Kidney (tissue), 14 donors: ENCODE data around the gene OR2T11. TPM values are rescaled to one million over a fixed set of nuclear protein-coding genes. Genes with fewer than 3 reads are reported as not detected.

ENCODE experiments used
- DNase-seq, 5 donors: peaks; one replicate each; pipeline ENCODE4 v3.0.0-alpha.2; 2013 to 2020
- FAIRE-seq: peaks from 2 replicates; lab custom pipeline; 2012; peaks lifted over from hg19 to GRCh38; lab: Jason Lieb, UNC
- H3K27ac ChIP-seq, 2 donors: one replicate each; pipeline ENCODE4 v1.7.0; 2013; ENCODE audit warnings: low read depth in 2 of 2, low read length in 2 of 2, inconsistent platforms in 1 of 2
- H3K27me3 ChIP-seq: one replicate; pipeline ENCODE4 v1.7.1; 2013; ENCODE audit warnings: low read length, inconsistent platforms; ENCODE audit not compliant: control insufficient read depth, insufficient read depth
- H3K36me3 ChIP-seq, 3 donors: one replicate each; pipeline versions ENCODE4 v1.7.0 to v1.7.1; 2013; ENCODE audit warnings: low read length in 3 of 3, control low read depth in 1 of 3, inconsistent platforms in 1 of 3; ENCODE audit not compliant: insufficient read depth in 3 of 3, control insufficient read depth in 2 of 3
- H3K4me1 ChIP-seq, 3 donors: one replicate each; pipeline versions ENCODE4 v1.7.0 to v1.7.1; 2013; ENCODE audit warnings: low read length in 3 of 3, inconsistent platforms in 1 of 3, low read depth in 1 of 3; ENCODE audit not compliant: control insufficient read depth in 2 of 3, insufficient read depth in 2 of 3
- H3K4me3 ChIP-seq, 3 donors: one replicate each; pipeline versions ENCODE4 v1.7.0 to v1.8.1; 2013; ENCODE audit warnings: low read length in 3 of 3, control low read depth in 1 of 3, inconsistent platforms in 1 of 3
- H3K9ac ChIP-seq, 3 donors: one replicate each; pipeline versions ENCODE4 v1.7.0 to v1.7.1; 2013; ENCODE audit warnings: low read length in 3 of 3, control low read depth in 1 of 3, inconsistent platforms in 1 of 3
- H3K9me3 ChIP-seq, 3 donors: one replicate each; pipeline versions ENCODE4 v1.7.0 to v1.7.1; 2013; ENCODE audit warnings: low read length in 3 of 3, control low read depth in 1 of 3, inconsistent platforms in 1 of 3; ENCODE audit not compliant: control insufficient read depth in 2 of 3, insufficient read depth in 1 of 3
- intact Hi-C: fragments of 100-400 bp; cut with DNase I; formaldehyde crosslinking; loops from one replicate; pipeline ENCODE4 v1.11.1; 2022
- polyA plus RNA-seq: library from polyadenylated mRNA; stranded (reverse); fragments of 350-450 nt; fragmentation: Illumina TruSeq; extraction: RNeasy Lipid Tissue Mini Kit (QIAGEN cat#74804); gene quantifications from one replicate; pipeline ENCODE4 v1.2.3, GENCODE V29; 2014; ENCODE audit warnings: low read depth, low replicate concordance; ENCODE audit not compliant: insufficient read depth
- total RNA-seq: library from RNA; stranded (reverse); fragmentation: NEBNext Ultra II Directional; extraction: Animal tissue kit (Norgen Biotek cat#: 25700); gene quantifications from one replicate; pipeline ENCODE4 v1.2.1, GENCODE V29; 2021
- TF ChIP-seq, protein P1 (sequence below): IDR thresholded peaks from 3 replicates; pipeline ENCODE4 v1.5.1; 2012; ENCODE audit warnings: mild to moderate bottlenecking, moderate library complexity, borderline replicate concordance; ENCODE audit not compliant: insufficient read depth; ENCODE audit errors: extremely low read depth
- donor health status: control.
- donor health status: control.
- donor health status: control.
- donor health status: control.
- donor health status: control.
- donor health status: DM: yes; HTN: yes; CAD: no.
- donor health status: Normal renal cell carcinoma (clear cell type).

OR2T11 gene
- total and polyA plus RNA-seq, 2 donors from 2014 or later: 0.57 TPM; not detected in 1

- Histone ChIP-seq H3K4me1 (no peaks in the 10 kb centered on the region), H3K27ac (no peak overlapping the region), H3K4me3 (no peak overlapping the region), H3K36me3 (no peaks in the 10 kb centered on the region), H3K27me3 (no peaks in the 10 kb centered on the region), H3K9me3 (no peaks in the 10 kb centered on the region), H3K9ac (no peak overlapping the region)
- TF ChIP-seq, protein P1, sequence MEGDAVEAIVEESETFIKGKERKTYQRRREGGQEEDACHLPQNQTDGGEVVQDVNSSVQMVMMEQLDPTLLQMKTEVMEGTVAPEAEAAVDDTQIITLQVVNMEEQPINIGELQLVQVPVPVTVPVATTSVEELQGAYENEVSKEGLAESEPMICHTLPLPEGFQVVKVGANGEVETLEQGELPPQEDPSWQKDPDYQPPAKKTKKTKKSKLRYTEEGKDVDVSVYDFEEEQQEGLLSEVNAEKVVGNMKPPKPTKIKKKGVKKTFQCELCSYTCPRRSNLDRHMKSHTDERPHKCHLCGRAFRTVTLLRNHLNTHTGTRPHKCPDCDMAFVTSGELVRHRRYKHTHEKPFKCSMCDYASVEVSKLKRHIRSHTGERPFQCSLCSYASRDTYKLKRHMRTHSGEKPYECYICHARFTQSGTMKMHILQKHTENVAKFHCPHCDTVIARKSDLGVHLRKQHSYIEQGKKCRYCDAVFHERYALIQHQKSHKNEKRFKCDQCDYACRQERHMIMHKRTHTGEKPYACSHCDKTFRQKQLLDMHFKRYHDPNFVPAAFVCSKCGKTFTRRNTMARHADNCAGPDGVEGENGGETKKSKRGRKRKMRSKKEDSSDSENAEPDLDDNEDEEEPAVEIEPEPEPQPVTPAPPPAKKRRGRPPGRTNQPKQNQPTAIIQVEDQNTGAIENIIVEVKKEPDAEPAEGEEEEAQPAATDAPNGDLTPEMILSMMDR: no peak
- no peak for FAIRE-seq
- DNase-seq: no peak
- intact Hi-C loops: no loop called here
Measured at GRCh38 chr1:248631354-248632008, 3.4 kb downstream of the OR2T11 start.

GRCh38 chr1:248630551-248630950, 4.3 kb downstream of the OR2T11 start:
- FAIRE-seq: no peak
- Histone ChIP-seq H3K27me3 (no peaks in the 10 kb centered on the region), H3K36me3 (no peaks in the 10 kb centered on the region), H3K9me3 (no peaks in the 10 kb centered on the region), H3K4me3 (no peak overlapping the region), H3K27ac (no peak overlapping the region), H3K4me1 (no peaks in the 10 kb centered on the region), H3K9ac (no peak overlapping the region)
- intact Hi-C loops: no loop called here
- DNase-seq: no peak
- TF ChIP-seq, protein P1: no peak

GRCh38 chr1:248627971-248628844, 6.7 kb downstream of the OR2T11 start:
- no peaks in the 10 kb centered on the region for H3K9me3 ChIP-seq
- DNase-seq: no peak
- no peak overlapping the region for H3K27ac ChIP-seq
- H3K9ac ChIP-seq: no peak overlapping the region
- no peaks in the 10 kb centered on the region for H3K27me3 ChIP-seq
- intact Hi-C loops: no loop called here
- H3K4me3 ChIP-seq: no peak overlapping the region
- no peaks in the 10 kb centered on the region for H3K36me3 ChIP-seq
- FAIRE-seq: no peak
- no peaks in the 10 kb centered on the region for H3K4me1 ChIP-seq
- TF ChIP-seq, protein P1: no peak
